Skeletal muscle satellite cell (primary cell): ENCODE measurements around the gene GALNT17.

Experiments used
- H3K27me3 ChIP-seq: 2 replicates; pipeline ENCODE4 v1.7.0; 2013; ENCODE audit warnings: low read length; ENCODE audit not compliant: control insufficient read depth, insufficient read depth
- H3K36me3 ChIP-seq: 2 replicates; pipeline ENCODE4 v1.7.0; 2013; ENCODE audit warnings: mild to moderate bottlenecking, control low read depth, low read length; ENCODE audit not compliant: insufficient read depth
- H3K4me1 ChIP-seq: 2 replicates; pipeline ENCODE4 v1.7.0; 2013; ENCODE audit warnings: low read length; ENCODE audit not compliant: control insufficient read depth, insufficient read depth
- H3K4me2 ChIP-seq: 2 replicates; pipeline ENCODE4 v1.7.0; 2013; ENCODE audit warnings: mild to moderate bottlenecking, low read length
- H3K4me3 ChIP-seq: 2 replicates; pipeline ENCODE4 v1.7.0; 2013; ENCODE audit warnings: low read length
- H3K9ac ChIP-seq: 2 replicates; pipeline ENCODE4 v1.7.0; 2013; ENCODE audit warnings: mild to moderate bottlenecking, low read depth, low read length, moderate library complexity
- H3K9me3 ChIP-seq: replicated peaks from 2 replicates; pipeline ENCODE4 v1.7.0; 2013; ENCODE audit warnings: mild to moderate bottlenecking, control low read depth, low read length

The GALNT17 gene

DNA sequence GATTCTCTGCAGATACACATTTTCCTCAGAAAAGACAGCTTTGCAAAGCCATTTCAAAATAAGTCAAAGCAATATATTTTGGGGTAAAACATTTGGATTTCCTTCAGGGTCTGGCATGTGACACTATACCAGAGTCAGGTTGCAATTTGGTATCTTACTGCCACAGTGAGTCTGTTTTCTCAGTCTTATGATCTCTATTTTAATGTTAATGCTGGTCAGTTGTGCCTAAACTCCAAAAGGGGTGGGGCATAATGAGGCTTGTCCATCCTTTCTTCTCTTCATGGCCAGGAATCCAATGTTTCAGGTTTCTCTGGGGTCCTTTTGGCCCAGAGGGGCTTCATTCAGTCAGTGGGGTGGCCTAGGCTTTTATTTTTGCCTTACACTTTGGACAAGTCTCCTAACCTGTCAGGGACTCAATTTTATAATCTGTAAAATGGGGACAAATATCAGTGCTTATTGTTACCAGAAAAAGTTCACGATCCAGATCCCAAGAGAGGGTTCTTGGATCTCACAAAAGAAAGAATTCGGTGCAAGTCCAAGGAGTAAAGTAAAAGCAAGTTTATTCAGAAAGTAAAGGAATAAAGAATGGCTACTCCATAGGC is 341.5 kb downstream of the GALNT17 start:
- Histone ChIP-seq H3K4me1 (no peaks in the 10 kb centered on the region), H3K4me2 (no peak overlapping the region), H3K9me3 (no peaks in the 10 kb centered on the region), H3K36me3 (no peaks in the 10 kb centered on the region), H3K9ac (no peak overlapping the region), H3K4me3 (no peak overlapping the region), H3K27me3 (no peaks in the 10 kb centered on the region)

DNA sequence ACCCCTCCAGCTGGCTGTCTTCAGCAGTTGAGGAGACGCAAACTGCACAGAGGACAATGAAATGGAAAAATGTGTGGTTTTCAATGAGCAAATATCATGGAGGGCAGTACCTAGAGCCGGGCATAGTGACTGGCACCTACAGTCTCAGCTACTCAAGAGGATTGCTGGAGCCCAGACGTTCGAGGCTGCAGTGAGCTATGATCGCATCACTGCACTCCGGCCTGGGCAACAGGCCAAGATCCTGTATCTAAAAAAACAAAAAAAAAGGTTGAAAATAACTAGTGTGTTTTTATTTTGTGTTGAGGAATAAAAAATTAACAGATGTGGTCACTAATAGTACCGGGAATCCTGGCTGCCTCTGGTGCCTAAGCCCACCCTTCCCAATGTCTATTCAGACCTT is 345.5 kb downstream of the GALNT17 start:
- H3K4me2 ChIP-seq, result no peak overlapping the region
- H3K9ac ChIP-seq, result no peak overlapping the region
- H3K27me3 ChIP-seq, result no peaks in the 10 kb centered on the region
- H3K9me3 ChIP-seq, result no peaks in the 10 kb centered on the region
- no peaks in the 10 kb centered on the region for H3K36me3 ChIP-seq
- no peaks in the 10 kb centered on the region for H3K4me1 ChIP-seq
- no peak overlapping the region for H3K4me3 ChIP-seq

DNA sequence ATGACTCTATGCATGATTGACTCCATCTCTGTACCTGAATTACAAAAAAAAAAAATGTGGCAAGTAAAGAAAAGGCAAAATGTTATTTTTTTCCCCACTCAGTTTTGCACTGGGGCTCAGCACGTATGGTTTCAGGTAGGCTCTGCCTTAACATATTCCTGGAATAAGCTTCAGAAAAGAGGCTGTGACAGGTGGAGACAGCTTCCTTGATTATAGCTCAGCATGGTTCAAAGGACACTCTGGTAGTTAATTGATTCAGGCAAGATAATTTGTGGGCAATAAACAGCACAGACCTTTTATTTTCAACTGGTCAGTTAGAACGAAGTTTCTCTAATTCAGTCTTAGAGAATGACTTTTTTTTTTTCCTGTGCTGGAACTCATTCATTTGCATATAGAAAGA is 347.3 kb downstream of the GALNT17 start:
- Histone ChIP-seq H3K9me3 (no peaks in the 10 kb centered on the region), H3K4me1 (no peaks in the 10 kb centered on the region), H3K9ac (no peak overlapping the region), H3K36me3 (no peaks in the 10 kb centered on the region), H3K27me3 (no peaks in the 10 kb centered on the region), H3K4me3 (no peak overlapping the region), H3K4me2 (no peak overlapping the region)

DNA sequence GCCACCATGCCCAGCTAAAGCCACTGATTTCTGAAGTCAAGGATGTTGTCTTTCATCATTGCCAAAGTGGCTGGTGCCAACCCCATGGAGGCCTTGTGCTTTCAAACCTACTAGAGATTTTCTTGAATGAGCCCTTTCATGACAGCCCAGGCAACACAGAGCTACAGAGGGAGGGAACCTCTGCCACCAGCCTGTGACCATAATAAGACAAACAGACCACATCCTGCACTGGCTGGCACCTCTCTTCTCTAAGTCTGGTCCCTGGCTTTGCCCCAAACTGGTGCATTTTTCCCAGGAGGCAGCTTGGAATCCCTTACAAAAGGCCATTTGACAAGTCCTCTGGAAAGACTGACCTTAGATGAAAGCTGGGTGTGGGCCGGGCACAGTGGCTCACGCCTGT is 348.8 kb downstream of the GALNT17 start:
- Histone ChIP-seq H3K4me1 (no peaks in the 10 kb centered on the region), H3K27me3 (no peaks in the 10 kb centered on the region), H3K4me3 (no peak overlapping the region), H3K4me2 (no peak overlapping the region), H3K9ac (no peak overlapping the region), H3K9me3 (no peaks in the 10 kb centered on the region), H3K36me3 (no peaks in the 10 kb centered on the region)

DNA sequence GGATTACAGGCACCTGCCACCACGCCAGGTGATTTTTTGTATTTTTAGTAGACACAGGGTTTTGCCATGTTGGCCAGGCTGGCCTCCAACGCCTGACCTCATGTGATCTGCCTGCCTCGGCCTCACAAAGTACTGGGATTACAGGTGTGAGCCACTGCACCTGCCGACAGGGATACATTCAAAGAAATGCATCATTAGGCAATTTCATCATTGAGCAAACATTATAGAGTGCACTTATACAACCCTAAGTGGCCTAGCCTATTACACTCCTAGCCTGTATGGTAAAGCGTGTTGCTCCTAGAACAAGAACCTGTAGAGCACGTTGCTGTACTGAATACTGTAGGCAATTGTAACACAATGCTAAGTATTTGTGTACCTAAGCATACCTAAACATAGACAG is 350.3 kb downstream of the GALNT17 start:
- Histone ChIP-seq H3K27me3 (no peaks in the 10 kb centered on the region), H3K4me1 (peaks cover 9% of the 10 kb centered on the region), H3K36me3 (no peaks in the 10 kb centered on the region), H3K4me3 (no peak overlapping the region), H3K9me3 (no peaks in the 10 kb centered on the region), H3K9ac (no peak overlapping the region), H3K4me2 (no peak overlapping the region)

DNA sequence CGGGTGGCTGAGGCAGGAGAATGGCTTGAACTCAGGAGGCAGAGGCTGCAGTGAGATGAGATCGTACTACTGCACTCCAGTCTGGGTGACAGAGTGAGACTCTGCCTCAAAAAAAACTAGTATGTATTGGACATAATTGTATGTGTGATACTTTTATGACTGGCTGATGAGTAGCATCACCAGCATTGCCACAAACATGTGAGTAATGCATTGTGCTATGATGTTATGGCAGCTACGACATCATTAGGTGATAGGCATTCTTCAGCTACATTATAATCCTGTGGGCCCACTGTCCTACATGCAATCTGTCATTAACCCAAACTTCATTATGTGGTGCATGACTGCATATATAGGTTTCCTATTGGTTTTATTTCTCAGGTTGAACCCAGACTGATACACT is 352.4 kb downstream of the GALNT17 start:
- Histone ChIP-seq H3K36me3 (no peaks in the 10 kb centered on the region), H3K4me2 (no peak overlapping the region), H3K9ac (no peak overlapping the region), H3K4me1 (peaks cover 19% of the 10 kb centered on the region), H3K4me3 (no peak overlapping the region), H3K9me3 (no peaks in the 10 kb centered on the region), H3K27me3 (no peaks in the 10 kb centered on the region)

DNA sequence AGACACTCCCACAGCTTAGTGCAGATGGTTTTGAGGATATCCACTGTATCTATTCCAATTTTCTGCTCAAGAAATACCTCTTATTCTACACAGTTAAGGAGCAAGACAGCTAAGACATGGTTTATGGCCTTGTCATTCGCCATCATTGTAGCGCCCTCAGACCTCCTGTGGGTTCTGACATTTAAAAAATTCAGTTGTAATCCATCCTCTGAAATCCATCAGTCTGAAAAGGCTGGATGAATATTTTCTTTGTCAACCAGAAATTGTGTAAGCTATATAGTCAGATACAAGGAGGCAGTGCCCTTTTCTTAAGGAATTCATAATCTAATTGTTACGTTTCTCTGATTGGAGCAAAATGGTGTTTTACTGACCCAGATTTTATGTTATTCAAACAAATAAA is 353.6 kb downstream of the GALNT17 start:
- no peaks in the 10 kb centered on the region for H3K36me3 ChIP-seq

DNA sequence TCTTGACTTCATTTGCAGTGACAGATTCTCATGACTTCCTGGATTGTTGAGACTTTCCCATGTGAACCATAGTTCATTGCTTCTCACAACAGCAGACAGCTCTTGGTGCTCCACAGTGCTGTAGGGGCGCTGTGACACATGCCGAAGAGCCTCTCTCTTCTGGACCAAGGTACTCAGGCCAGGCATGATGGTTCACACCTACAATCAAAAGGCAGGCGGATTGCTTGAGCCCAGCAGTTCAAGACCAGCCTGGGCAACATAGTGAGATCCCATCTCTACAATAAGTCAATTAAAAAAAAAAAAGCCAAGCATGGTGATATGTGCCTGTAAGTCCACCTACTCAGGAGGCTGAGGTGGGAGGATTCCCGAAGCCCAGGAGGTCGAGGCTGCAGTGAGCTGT is 354.5 kb downstream of the GALNT17 start:
- H3K9ac ChIP-seq, result no peak overlapping the region
- no peaks in the 10 kb centered on the region for H3K27me3 ChIP-seq
- H3K9me3 ChIP-seq, result no peaks in the 10 kb centered on the region
- H3K36me3 ChIP-seq, result no peaks in the 10 kb centered on the region
- peak overlapping the region; percentile 47 for H3K4me2 ChIP-seq
- H3K4me3 ChIP-seq, result no peak overlapping the region
- H3K4me1 ChIP-seq, result peaks cover 19% of the 10 kb centered on the region

More for the DNA sequence above, 353.6 kb downstream of the GALNT17 start:
- Histone ChIP-seq H3K4me1 (peaks cover 19% of the 10 kb centered on the region), H3K9me3 (no peaks in the 10 kb centered on the region), H3K4me3 (no peak overlapping the region), H3K27me3 (no peaks in the 10 kb centered on the region), H3K9ac (no peak overlapping the region), H3K4me2 (no peak overlapping the region)

DNA sequence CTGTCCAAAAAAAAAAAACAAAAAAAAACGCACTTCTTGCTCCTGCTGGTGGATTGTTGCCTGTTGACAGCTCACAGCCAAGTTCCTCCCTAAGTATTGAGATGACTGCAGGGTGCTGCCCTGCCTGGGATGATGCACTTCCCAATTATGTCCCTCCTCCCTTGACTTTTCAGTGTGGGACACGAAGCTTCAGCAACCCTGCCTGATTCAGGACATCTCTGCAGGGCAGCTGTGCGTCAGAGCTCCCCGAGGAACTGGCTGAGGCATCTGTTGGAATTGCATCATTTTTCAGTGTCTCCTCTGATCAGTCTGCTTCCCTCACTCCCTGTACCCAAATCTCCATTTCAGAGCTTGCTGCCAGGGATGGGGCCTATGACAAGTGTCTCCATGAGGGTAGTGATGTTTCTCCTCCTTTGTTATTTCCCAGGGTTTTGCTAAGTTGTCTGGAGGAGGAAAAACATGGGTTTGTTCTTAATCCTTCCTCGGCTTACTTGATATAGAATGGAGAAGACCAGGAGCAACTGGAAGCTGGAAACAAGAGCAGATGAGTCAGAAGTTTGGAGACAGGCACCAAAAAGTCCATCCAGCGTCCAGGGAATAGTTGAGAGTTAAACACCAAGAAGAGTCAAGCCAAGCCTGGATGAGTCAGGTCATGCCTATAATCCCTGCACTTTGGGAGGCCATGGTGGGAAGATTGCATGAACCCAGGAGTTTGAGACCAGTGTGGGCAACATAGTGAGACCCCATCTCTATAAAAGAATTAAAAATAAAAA is 355.1 kb downstream of the GALNT17 start:
- Histone ChIP-seq H3K9me3 (no peaks in the 10 kb centered on the region), H3K4me1 (peaks cover 19% of the 10 kb centered on the region), H3K4me3 (peak overlapping the region; percentile 29), H3K36me3 (no peaks in the 10 kb centered on the region), H3K9ac (peak overlapping the region; percentile 47), H3K27me3 (no peaks in the 10 kb centered on the region), H3K4me2 (peak overlapping the region; percentile 56)

DNA sequence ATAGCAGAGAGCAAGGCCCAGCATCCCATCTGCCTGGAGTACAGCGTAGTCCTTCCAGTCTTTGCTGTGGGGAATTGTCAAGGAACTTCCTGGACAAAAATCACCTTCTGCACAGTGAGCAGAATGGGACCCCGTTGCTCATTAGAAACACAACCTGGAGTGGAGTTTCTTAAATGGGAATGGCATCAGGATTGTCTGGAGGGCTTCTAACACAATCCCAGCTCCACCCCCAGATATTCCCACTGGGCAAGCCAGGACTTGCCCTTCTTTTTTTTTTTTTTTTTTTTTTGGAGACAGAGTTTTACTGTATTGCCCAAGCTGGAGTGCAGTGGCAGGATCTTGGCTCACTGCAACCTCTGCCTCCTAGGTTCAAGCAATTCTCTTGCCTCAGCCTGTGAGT is 356.4 kb downstream of the GALNT17 start:
- H3K36me3 ChIP-seq, result no peaks in the 10 kb centered on the region
- no peak overlapping the region for H3K9ac ChIP-seq
- H3K9me3 ChIP-seq, result no peaks in the 10 kb centered on the region
- no peak overlapping the region for H3K4me2 ChIP-seq
- no peaks in the 10 kb centered on the region for H3K27me3 ChIP-seq
- H3K4me3 ChIP-seq, result no peak overlapping the region
- peaks cover 19% of the 10 kb centered on the region for H3K4me1 ChIP-seq

DNA sequence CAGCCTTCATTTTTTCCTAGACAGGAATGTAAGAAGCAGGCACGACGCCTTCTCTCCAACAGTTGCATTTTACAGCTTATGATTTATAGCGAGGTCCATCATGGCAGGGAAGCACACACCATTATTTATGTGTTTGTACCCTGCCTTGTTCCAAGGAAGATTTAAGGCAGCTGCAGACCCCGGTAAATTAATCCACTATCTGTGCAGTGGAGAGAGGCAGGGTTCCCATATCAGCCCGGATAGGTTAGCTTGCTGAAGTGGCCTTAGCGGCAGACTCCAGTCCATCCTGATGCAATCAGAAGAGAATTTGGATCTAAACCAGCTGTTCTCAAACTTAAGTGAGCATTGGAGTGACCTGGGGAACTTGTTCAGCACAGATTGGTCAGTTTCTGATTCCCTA is 359.4 kb downstream of the GALNT17 start:
- Histone ChIP-seq H3K4me2 (no peak overlapping the region), H3K4me1 (peaks cover 18% of the 10 kb centered on the region), H3K9me3 (no peaks in the 10 kb centered on the region), H3K4me3 (no peak overlapping the region), H3K27me3 (no peaks in the 10 kb centered on the region), H3K36me3 (no peaks in the 10 kb centered on the region), H3K9ac (no peak overlapping the region)

DNA sequence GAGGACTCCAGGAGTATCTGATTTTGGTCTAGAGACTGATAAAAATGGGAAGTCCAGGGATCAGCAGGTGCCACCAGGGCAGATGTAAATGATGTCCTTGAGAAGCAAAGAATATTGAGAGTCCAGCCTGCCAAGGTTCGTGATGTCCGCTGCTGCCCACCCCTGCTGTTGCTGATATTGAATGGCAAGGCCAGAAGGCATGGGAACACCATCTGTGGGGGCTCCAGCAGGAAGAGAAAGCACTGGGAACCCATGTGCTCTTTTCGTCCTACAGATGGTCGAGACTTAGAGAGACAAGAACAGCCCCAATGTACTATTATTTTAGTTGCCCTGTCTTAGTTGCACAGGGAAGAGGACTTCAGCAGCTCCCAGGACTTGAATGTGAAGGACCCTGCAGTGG is 363.9 kb downstream of the GALNT17 start:
- H3K4me2 ChIP-seq, result no peak overlapping the region
- H3K36me3 ChIP-seq, result no peaks in the 10 kb centered on the region
- peaks cover 7% of the 10 kb centered on the region for H3K4me1 ChIP-seq
- no peaks in the 10 kb centered on the region for H3K27me3 ChIP-seq
- no peak overlapping the region for H3K4me3 ChIP-seq
- H3K9me3 ChIP-seq, result no peaks in the 10 kb centered on the region
- no peak overlapping the region for H3K9ac ChIP-seq
